ENCODE measurements around the gene LPO. TPM values are rescaled to one million over a fixed set of nuclear protein-coding genes. Genes with fewer than 3 reads are reported as not detected.

LPO gene
- not detected for total RNA-seq

DNA sequence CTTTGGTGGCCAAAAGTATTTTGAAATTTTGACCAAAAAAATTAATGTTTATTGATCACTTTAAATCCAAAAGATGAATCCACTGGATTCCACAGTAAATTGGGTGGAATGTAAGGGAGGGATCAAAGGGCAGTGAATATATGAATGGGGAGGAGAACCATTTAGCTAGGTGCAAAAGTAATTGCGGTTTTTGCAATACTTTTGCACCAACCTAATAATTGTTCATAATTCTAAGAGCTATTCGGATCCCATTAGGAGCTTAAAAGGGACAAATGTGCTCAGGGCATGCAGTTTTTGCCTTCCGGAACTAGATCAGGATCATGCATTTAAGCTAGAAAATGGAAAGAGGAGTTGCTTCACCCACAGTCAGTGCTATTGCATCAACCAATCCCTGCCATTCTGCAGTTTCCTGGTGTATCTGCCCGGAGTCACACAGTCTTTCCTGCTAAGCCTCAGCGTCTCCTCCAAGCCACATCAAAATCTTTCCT is at the start of gene LPO:
Gene LPO (plus strand): TSS at position 438 of the 488 bp plus-strand sequence. CDS start 4,396 bp downstream, outside the sequence.
- H3K27ac ChIP-seq, result no peak within 1 kb of the TSS
- TF ChIP-seq, protein P1, sequence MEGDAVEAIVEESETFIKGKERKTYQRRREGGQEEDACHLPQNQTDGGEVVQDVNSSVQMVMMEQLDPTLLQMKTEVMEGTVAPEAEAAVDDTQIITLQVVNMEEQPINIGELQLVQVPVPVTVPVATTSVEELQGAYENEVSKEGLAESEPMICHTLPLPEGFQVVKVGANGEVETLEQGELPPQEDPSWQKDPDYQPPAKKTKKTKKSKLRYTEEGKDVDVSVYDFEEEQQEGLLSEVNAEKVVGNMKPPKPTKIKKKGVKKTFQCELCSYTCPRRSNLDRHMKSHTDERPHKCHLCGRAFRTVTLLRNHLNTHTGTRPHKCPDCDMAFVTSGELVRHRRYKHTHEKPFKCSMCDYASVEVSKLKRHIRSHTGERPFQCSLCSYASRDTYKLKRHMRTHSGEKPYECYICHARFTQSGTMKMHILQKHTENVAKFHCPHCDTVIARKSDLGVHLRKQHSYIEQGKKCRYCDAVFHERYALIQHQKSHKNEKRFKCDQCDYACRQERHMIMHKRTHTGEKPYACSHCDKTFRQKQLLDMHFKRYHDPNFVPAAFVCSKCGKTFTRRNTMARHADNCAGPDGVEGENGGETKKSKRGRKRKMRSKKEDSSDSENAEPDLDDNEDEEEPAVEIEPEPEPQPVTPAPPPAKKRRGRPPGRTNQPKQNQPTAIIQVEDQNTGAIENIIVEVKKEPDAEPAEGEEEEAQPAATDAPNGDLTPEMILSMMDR (IDR thresholded peaks at IDR 0.05), result no peak
- no peak for TF ChIP-seq POLR2A (IDR thresholded peaks at IDR 0.05)
- no peak for TF ChIP-seq POLR2AphosphoS5 (IDR thresholded peaks at IDR 0.05)
- intact Hi-C loops (cut with DNase I), result no loop called here
- H3K4me1 ChIP-seq (replicated peaks), result no peaks in the 10 kb centered on the region
- DNase-seq (ENCODE audit: low spot score), result no peak
- no peaks in the 10 kb centered on the region for H3K27me3 ChIP-seq (replicated peaks; ENCODE audit: insufficient read depth)
- no peak within 1 kb of the TSS for H3K4me3 ChIP-seq
- H3K36me3 ChIP-seq, result no peaks in the 10 kb centered on the region
- H3K9me3 ChIP-seq, result no peaks in the 10 kb centered on the region
- WGBS, result 73% methylated on average over 5 of the region's 5 CpGs

DNA sequence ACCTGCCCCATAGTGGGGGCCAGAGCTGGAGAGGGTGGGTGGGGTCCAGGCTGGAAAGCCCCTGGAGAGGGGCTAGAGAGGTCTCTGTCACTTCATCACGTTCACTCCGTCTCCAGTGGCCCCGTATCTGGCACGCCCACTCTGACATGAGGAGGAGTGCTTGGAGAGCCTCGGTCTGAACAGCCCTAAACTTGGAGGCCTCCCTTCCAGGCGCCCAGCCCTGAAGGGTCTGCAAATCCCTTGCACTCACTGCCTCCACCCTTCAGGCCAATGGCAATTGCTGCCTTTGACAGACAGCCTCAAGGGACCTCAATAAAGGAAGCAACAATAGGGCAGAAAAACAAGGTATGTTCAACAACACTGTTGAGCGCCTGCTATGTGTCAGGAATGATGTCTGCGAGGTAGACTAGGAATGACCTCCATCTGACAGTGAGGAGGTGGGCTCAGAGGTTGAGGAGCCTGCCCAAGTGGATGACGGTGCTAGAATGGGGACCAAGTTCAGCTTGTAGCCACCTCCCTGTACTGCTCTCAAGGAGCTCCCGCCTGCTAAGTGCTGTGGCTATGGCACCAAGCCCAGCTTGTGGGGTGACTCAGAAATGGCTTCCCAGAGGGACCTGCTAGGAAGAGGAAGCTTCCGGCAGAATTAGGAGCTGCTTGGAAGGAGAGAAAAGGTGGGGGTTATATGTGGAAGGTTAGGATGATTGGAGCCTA is 48.8 kb upstream of the LPO start:
- Histone ChIP-seq H3K27ac (no peak overlapping the region), H3K4me1 (replicated peaks) (no peaks in the 10 kb centered on the region), H3K9me3 (no peaks in the 10 kb centered on the region), H3K4me3 (no peak overlapping the region), H3K27me3 (replicated peaks; ENCODE audit: insufficient read depth) (peaks cover 8% of the 10 kb centered on the region), H3K36me3 (no peaks in the 10 kb centered on the region)
- TF ChIP-seq POLR2A (IDR thresholded peaks at IDR 0.05) (no peak), POLR2AphosphoS5 (IDR thresholded peaks at IDR 0.05) (no peak)
- TF ChIP-seq, protein P1 (IDR thresholded peaks at IDR 0.05), result no peak
- intact Hi-C loops (cut with DNase I), result no loop called here
- WGBS, result 61% methylated on average over 11 of the region's 11 CpGs
- no peak for DNase-seq (ENCODE audit: low spot score)

DNA sequence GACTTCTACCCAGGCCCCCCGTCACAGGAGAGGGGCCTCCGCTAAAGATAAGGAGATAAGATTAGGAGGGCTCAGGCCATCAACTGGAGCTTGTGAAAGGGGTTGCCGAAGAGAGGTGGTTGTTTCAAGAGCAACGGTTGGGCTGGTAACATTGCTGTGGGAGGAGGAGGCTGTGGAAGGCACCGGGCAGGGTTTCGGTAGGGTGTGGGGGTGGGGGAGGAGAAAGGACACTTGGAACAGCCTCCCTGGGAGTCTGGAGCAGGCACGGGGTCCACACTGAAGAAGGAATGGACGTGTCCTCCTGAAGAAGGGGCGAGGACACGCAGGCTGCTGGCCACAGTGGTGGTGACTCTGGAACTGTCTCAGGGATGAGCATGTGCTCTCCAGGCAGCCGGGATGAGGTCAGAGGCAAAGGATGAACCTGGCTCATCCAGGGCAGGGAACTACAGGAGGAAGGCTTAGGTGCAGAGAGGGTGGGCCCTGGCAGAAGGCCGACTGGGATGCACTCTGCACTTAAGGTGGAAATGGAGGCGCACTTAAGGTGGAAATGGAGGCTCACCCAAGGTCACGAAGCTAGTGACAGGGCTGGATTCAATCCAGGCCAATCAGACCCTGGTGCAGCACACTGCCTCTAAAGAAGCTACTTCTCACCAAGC is 47.0 kb upstream of the LPO start:
- Histone ChIP-seq H3K9me3 (no peaks in the 10 kb centered on the region), H3K4me1 (replicated peaks) (no peaks in the 10 kb centered on the region), H3K4me3 (no peak overlapping the region), H3K27me3 (replicated peaks; ENCODE audit: insufficient read depth) (peaks cover 8% of the 10 kb centered on the region), H3K36me3 (no peaks in the 10 kb centered on the region), H3K27ac (no peak overlapping the region)
- TF ChIP-seq, protein P1 (IDR thresholded peaks at IDR 0.05), result no peak
- TF ChIP-seq POLR2AphosphoS5 (IDR thresholded peaks at IDR 0.05), result no peak
- TF ChIP-seq POLR2A (IDR thresholded peaks at IDR 0.05), result no peak
- WGBS, result 33% methylated on average over 14 of the region's 14 CpGs
- no peak for DNase-seq (ENCODE audit: low spot score)
- intact Hi-C loops (cut with DNase I), result no loop called here

DNA sequence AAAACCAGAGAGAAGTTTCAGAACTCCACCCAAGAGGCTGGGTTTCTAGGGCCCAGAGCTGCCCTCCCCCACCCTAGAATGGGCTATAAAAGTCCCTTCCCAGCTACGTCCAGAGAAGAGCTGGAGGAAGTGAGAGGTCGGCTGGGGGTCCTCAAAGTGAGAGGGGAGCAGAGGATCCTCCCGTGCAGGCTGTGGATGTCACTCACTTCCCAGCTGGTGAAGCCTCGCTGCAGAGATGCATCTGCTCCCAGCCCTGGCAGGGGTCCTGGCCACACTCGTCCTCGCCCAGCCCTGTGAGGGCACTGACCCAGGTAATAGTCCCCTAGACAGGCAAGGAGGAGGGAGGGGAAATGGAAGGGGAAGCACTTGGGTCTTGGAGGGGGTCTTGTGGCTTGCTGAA is 45.8 kb upstream of the LPO start, which contains the start of gene EPX:
Gene EPX (plus strand): TSS at position 115 of the 400 bp plus-strand sequence. CDS start 121 bp downstream, at position 236.
- intact Hi-C loops (cut with DNase I), result no loop called here
- Histone ChIP-seq H3K4me1 (replicated peaks) (no peaks in the 10 kb centered on the region), H3K9me3 (no peaks in the 10 kb centered on the region), H3K27me3 (replicated peaks; ENCODE audit: insufficient read depth) (peaks cover 8% of the 10 kb centered on the region), H3K4me3 (no peak within 1 kb of the TSS), H3K27ac (no peak within 1 kb of the TSS), H3K36me3 (no peaks in the 10 kb centered on the region)
- DNase-seq (ENCODE audit: low spot score), result no peak
- WGBS, result 25% methylated on average over 6 of the region's 6 CpGs
- TF ChIP-seq POLR2AphosphoS5 (IDR thresholded peaks at IDR 0.05) (no peak), POLR2A (IDR thresholded peaks at IDR 0.05) (no peak)
- TF ChIP-seq, protein P1 (IDR thresholded peaks at IDR 0.05), result no peak
